HG03575 (cell line): ENCODE measurements around the gene MYO1D.
"Not testable (repeated sequence)": the region's sequence is repeated elsewhere in the genome, so short reads cannot be mapped to it uniquely, and the experiment has no call there.

Experiments used
- ATAC-seq: cut with Tn5 transposase; IDR thresholded peaks from one replicate; pipeline ENCODE4 v1.9.1; 2021; ENCODE audit not compliant: unreplicated experiment, insufficient number of reproducible peaks, low FRiP score; ENCODE audit errors: extremely low read depth

MYO1D gene

GRCh38 chr17:32899236-32900013 is 22.5 kb upstream of the MYO1D start:
- ATAC-seq, result no peak

DNA sequence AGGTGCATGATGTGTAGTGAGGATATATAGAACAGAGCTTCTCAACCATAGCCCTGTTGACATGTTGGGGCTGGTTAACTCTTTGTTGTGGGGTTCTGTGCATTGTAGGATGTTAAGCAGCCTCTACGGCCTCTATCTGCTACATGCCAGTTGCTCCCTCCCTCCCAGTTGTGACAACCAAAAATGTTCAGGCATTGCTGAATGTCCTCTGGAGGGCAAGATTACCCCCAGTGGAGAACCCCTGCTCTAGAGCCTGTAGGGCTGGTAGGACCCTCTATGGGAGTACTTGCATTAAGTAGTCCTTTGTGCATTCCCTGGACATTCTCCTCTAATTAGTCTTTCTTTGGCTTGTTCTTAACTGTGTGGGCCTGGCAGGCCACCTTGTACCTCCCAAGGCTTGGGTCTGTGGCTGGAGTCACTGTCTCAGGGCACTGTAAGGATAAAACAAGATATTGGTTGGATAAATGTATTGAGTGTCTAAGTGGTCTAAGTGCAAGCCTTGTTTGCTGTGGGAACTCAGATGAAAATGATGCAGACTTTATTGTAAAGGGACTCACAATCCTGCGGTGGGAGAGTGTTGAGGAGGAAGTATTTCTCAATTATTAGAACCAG is 19.8 kb upstream of the MYO1D start:
- no peak for ATAC-seq

- no peak for ATAC-seq
Observed at GRCh38 chr17:32894245-32894644, 17.3 kb upstream of the MYO1D start.

GRCh38 chr17:32887410-32887809 is 10.5 kb upstream of the MYO1D start:
- not testable (repeated sequence) for ATAC-seq

DNA sequence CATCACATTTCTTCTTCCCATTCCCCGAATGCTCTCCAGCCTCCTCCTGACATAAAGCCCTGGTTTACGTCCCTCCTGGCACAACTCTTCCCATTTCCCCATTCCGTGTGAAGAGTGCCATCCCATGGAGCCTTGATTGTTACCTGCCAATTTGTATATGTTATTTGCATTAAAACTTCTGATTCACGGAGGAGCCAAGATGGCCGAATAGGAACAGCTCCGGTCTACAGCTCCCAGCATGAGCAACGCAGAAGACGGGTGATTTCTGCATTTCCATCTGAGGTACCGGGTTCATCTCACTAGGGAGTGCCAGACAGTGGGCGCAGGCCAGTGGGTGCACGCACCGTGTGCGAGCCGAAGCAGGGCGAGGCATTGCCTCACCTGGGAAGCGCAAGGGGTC is 10.0 kb upstream of the MYO1D start:
- ATAC-seq, result not testable (repeated sequence)

GRCh38 chr17:32882734-32883133 is 5.8 kb upstream of the MYO1D start:
- ATAC-seq, result no peak

DNA sequence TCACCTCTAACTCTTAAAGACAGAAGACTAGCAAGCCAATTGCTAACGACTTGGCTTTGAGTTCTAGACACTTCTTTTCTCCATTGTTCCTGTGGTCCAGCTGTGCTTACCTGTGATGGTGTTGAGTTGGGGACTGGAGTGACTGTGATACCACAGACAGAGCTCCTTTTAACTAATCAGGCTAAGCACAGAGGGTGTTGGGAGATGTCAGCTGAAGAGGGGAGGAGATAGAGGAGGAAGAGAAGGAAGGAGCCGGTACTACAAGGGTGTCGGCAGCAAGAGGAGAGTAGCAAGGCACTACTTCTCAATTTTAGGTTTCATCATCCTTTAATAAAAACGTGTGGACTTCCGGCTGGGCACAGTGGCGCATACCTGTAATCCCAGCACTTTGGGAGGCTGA is 5.1 kb upstream of the MYO1D start:
- ATAC-seq, result no peak

DNA sequence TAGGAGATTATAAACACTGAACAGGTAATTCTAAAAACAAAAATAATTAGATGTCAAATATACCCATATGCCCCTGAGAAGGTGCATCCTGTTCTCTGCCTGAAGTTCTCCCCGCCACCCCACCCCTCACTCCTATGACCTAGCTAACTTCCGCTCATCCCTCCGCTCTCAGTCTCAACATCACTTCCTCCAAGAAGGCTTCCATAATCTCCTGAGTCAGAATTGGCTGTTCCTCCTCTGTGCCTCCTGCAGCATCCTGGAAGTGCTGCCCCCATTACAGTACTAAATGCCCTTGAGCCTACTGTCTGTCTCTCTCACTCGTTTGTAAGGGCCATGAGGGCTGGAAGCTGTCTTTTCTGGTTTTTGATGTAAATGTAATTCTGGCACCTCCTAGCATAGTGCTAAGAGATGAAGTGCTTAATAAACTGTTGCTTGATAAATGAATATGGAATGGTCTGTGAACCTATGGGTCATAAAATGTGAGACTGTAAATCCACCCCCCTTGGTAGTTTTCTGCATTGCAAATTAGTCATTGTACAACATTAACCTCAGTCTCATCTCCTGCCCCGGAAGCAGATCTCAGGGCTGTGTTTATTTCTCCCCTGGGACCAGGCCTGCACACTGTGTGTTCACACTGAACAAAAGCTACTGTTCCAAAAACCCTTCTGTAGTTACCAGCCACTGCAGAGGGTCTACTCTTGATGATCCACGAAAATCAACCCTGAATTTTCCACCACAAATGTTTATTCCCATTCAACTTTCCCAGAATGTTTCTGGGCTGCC is 3.9 kb upstream of the MYO1D start:
- no peak for ATAC-seq

- no peak for ATAC-seq
Observed at GRCh38 chr17:32879134-32879533, 2.2 kb upstream of the MYO1D start.

DNA sequence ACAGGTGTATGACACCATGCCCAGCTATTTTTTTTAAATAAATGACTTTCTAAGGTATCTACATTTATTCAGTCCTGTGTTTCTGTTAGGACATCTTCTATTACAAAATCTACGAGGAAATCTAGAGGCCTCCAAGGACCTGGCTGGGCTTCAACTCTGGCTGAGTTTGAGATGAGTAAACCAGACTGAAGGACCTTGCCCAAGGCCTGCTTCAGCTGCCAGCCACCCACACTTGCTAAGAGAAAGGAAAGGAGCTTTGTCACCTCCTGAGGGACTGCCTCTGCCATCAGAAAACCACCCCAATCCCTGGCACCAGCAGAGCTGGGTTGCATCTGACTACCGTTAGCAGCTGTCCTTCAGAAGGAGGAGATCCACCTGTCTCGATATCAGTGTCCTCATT is 1.3 kb upstream of the MYO1D start:
- ATAC-seq, result no peak

DNA sequence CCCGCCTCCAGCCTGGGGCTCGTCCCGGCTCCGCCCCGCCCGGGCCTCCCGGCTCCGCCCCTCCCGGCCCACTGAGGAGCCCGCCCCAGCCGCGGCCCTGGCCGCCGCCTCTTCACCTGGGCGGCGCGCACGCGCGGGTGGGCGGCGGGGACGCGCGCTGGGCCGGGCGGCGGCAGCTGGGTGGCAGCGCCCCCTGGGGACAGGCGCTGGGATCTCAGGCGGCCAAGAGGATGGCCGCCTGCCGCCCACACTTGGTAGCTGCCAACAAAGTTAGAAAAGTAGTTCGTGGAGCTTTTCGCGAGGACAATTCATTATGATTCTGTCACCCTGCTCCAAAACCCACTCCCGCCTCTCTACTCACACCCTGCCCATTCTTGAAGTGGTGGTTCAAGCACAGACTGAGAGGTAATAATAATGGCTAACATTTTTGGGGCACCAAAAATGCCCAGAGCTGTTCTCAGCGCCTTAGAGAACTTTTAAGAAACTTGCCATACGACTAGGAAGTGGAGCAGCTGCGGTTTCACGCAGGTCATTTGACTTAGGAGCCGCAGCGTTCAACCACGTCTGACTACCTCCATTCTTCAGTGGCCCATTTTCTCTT is 340 bp upstream of the MYO1D start:
- no peak for ATAC-seq

DNA sequence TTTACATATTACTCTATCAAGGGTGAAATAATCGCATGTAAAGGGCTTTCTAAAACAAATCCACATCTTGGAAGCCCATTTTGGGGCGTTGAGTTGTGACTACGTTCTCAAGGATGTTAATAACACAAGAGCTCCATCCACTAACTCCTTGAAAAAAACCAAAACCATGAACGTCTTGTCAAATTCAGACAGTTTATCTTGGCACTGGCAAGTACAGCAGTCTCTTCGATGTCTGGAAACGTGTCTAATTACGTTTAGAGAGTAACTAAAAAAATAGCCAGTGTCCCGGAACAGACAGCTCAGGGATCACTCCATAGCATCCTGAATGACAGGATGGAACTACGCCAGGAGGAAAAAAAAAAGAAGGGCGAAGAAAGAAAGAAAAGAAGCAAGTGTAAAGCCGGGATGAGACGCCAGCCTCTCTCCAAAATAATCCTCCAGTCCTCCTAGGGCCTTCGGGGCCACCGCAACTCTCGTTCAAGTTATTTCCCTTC is 954 bp downstream of the MYO1D start:
- ATAC-seq, result no peak

- no peak for ATAC-seq
Observed at GRCh38 chr17:32875230-32875917, 1.6 kb downstream of the MYO1D start.

GRCh38 chr17:32873114-32873513 is 3.8 kb downstream of the MYO1D start:
- no peak for ATAC-seq

GRCh38 chr17:32871746-32872145 is 5.2 kb downstream of the MYO1D start:
- no peak for ATAC-seq

GRCh38 chr17:32870969-32871368 is 6.0 kb downstream of the MYO1D start:
- no peak for ATAC-seq

- no peak for ATAC-seq
Observed at GRCh38 chr17:32870027-32870670, 6.8 kb downstream of the MYO1D start.

GRCh38 chr17:32869345-32870026 is 7.4 kb downstream of the MYO1D start:
- no peak for ATAC-seq
